DND-41 (cell line): ENCODE data around the gene MYOM3.

Experiments used
- CTCF ChIP-seq: IDR thresholded peaks from 2 replicates; pipeline ENCODE4 v1.5.1; 2012; ENCODE audit warnings: borderline replicate concordance, low read length, moderate library complexity, mild to moderate bottlenecking; ENCODE audit not compliant: poor library complexity, severe bottlenecking; ENCODE audit errors: extremely low read depth
- EZH2 ChIP-seq: IDR thresholded peaks from 3 replicates; pipeline ENCODE4 v1.6.1; 2012; ENCODE audit warnings: borderline replicate concordance, low read depth, mild to moderate bottlenecking, moderate library complexity, low read length, inconsistent platforms; ENCODE audit not compliant: severe bottlenecking

- TF ChIP-seq CTCF, result peak; percentile 65
- no peak for TF ChIP-seq EZH2
Measured at GRCh38 chr1:24027838-24028468, 84.0 kb downstream of the MYOM3 start.
